ENCODE data around the gene MPHOSPH10.
"Not testable (repeated sequence)": the region's sequence is repeated elsewhere in the genome, so short reads cannot be mapped to it uniquely, and the experiment has no call there.

Gene MPHOSPH10

GRCh38 chr2:71101656-71102055, 28.8 kb upstream of the MPHOSPH10 start:
- DNase-seq (ENCODE audit: low read depth) = peak; percentile 83
- TF ChIP-seq CTCF (conservative IDR thresholded peaks at IDR 0.05; ENCODE audit: low read depth, low read length) = no peak
- no peak overlapping the region for H3K4me3 ChIP-seq (ENCODE audit: low read depth, low read length)

GRCh38 chr2:71102981-71103681, 27.3 kb upstream of the MPHOSPH10 start:
- no peak for TF ChIP-seq CTCF (conservative IDR thresholded peaks at IDR 0.05; ENCODE audit: low read depth, low read length)
- DNase-seq (ENCODE audit: low read depth) = no peak
- H3K4me3 ChIP-seq (ENCODE audit: low read depth, low read length) = no peak overlapping the region

GRCh38 chr2:71103809-71104208, 26.6 kb upstream of the MPHOSPH10 start:
- no peak for TF ChIP-seq CTCF (conservative IDR thresholded peaks at IDR 0.05; ENCODE audit: low read depth, low read length)
- DNase-seq (ENCODE audit: low read depth) = no peak
- H3K4me3 ChIP-seq (ENCODE audit: low read depth, low read length) = no peak overlapping the region

- not testable (repeated sequence) for H3K4me3 ChIP-seq (ENCODE audit: low read depth, low read length); DNase-seq (ENCODE audit: low read depth)
Measured at GRCh38 chr2:71106463-71106862, 24.0 kb upstream of the MPHOSPH10 start.

- TF ChIP-seq CTCF (conservative IDR thresholded peaks at IDR 0.05; ENCODE audit: low read depth, low read length) = no peak
- no peak overlapping the region for H3K4me3 ChIP-seq (ENCODE audit: low read depth, low read length)
- DNase-seq (ENCODE audit: low read depth) = no peak
Measured at GRCh38 chr2:71108091-71108490, 22.3 kb upstream of the MPHOSPH10 start.

- H3K4me3 ChIP-seq (ENCODE audit: low read depth, low read length) = no peak overlapping the region
- no peak for TF ChIP-seq CTCF (conservative IDR thresholded peaks at IDR 0.05; ENCODE audit: low read depth, low read length)
- DNase-seq (ENCODE audit: low read depth) = no peak
Measured at GRCh38 chr2:71113843-71114242, 16.6 kb upstream of the MPHOSPH10 start.

- no peak overlapping the region for H3K4me3 ChIP-seq (ENCODE audit: low read depth, low read length)
- peak; percentile 13 for DNase-seq (ENCODE audit: low read depth)
- no peak for TF ChIP-seq CTCF (conservative IDR thresholded peaks at IDR 0.05; ENCODE audit: low read depth, low read length)
Measured at GRCh38 chr2:71117063-71117462, 13.4 kb upstream of the MPHOSPH10 start.

Measured in choroid plexus epithelial cell (primary cell).